HG03025 (cell line): ENCODE results near the gene SLC25A22.

Experiments used
- ATAC-seq: cut with Tn5 transposase; IDR thresholded peaks from one replicate; pipeline ENCODE4 v1.9.1; 2021; ENCODE audit warnings: mild to moderate bottlenecking, moderate library complexity; ENCODE audit not compliant: unreplicated experiment, low FRiP score

The SLC25A22 gene

GRCh38 chr11:808427-809286 lies 10.6 kb upstream of the SLC25A22 start:
- ATAC-seq: no peak

DNA sequence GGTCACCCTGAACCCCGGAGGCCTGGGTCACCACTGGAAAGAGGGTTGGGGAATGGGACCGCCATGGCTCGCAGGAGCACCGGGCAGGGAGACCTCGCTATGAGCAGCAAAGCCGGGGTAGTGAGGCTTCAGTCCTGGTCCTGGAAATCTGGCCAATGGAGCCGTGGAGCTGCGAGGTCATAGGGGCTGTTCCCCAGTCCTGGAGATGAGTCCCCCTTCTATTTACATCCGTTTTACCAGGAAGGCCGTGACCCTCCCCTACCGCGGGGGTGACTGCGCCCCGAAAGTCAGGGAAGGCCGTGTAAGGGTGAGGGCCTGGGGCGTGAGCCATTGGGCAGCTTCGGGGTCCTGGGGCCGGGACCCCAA lies 6.5 kb upstream of the SLC25A22 start:
- ATAC-seq: no peak

DNA sequence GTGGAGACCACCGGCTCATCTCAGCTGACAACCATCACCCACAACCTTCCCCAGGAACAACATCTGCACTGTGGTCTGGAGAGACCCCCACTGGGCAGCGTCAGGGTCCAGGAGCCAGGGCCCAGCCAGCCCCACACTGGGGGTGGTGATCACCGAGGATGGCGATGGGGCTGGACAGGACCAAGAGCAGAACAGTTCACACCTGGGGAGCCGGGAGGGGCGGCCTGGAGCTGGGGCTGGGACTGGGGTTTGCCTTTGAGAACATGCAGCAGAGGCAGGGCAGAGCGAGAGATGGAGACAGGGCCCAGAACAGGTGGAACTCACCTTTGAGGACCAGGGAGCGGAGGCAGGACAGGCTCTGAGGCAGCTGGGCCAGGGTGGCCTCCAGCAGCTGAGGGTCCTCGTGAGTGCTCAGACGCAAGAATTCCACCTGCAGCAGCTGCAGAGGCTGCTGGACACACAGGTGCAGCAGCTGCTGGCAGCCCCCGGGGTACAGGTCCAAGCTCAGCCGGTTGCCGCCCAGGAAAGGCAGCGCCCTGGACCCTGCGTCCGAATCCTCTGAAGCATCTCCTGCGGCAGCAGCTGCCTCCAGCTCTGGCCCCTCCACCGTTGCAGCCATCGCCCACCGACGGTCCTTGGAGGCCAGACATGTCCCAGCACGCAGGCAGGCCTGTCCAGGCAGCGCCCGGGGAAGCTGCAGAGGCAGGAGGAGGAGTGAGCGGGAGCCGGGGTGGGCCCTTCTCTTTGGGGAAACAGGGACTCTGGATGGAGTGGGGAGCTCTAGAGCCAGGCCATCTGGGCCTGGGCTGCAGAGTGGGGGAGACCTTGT lies 5.9 kb upstream of the SLC25A22 start:
- ATAC-seq: no peak

- ATAC-seq: no peak
Measured at GRCh38 chr11:803467-803742, 5.3 kb upstream of the SLC25A22 start.

DNA sequence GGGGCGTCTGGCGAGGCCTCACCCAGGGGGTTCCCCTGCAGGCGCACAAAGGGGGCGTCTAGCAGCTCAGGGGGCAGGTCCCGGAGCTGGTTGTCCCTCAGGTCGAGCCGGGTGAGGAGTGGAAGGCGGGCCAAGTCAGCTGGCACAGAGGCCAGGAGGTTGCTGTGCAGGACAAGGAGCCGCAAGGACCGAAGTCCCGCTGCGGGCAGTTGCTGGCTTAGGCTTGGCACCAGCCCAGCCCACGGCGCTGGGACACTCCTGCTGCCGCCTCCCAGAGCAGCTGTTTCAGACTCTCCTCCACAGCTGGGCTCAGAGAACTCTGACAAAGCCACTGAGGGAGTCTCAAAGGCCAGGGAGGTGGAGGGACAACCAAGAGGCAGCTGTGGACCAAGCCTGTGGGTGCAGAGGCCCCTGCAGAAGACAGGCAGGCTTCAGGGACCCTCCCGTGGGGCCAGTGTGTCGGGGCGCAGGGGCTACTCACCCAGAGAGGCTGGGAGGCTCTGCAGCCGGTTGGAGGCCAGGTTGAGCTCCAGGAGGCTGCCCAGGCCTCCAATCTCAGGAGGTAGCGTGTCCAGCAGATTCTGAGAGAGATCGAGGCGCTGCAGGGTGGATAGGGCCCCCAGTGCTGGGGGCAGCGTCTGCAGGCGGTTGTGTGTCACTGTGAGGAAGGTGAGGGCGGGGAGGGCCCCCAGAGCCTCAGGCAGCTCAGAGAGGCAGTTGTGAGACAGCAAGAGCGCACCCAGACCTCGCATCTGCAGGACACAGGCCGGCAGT lies 4.8 kb upstream of the SLC25A22 start:
- ATAC-seq: no peak

DNA sequence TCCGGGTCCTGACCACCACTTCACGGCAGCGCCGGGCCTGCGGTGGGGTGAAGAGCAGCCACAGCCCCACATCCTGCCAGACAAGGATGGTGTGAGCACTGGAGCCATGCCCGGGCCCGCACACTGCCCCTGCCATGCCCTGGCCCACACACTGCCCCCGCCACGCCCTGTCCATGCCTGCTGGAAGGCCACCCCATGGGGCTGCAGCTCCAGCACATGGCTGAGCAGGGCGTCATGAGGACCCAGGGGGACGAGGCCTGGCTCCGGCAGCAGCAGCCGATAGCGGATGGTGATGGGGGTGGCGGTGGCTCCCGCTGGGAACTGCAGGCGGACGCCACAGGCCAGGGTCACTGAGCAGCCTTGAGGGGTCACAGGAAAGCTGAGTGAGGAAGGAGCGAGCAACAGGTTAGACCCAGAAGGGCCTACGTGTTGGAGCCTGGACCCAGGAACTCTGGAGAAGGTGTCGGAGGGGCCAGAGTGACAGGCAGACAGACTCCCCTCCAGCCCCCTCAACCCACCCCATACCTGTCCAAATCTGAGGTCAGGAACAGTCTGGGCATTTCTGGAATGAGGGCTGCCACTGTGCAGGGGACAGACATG lies 4.0 kb upstream of the SLC25A22 start:
- ATAC-seq: no peak

GRCh38 chr11:801097-801780 lies 3.2 kb upstream of the SLC25A22 start:
- ATAC-seq: no peak

DNA sequence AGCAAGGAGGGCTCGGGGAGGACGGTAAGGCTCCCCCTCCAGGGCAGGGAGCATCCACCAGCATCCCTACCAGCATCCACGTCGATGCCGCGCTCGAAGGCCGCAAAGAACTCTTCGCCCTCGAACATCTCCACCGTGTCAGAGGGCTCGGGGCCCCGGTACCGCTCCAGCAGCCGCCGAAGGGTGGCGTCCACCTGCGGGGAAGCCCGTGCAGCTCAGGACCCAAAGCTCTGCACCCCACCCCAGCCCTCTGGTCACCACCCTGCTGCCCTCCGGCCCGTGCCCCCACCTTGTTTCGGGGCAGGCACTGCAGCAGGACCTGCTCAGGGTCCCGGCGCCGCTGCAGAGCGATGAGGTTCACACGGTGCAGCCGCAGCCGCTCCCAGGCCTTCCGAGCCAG lies 2.4 kb upstream of the SLC25A22 start:
- ATAC-seq: no peak

- no peak for ATAC-seq
Measured at GRCh38 chr11:799641-800316, 1.7 kb upstream of the SLC25A22 start.

DNA sequence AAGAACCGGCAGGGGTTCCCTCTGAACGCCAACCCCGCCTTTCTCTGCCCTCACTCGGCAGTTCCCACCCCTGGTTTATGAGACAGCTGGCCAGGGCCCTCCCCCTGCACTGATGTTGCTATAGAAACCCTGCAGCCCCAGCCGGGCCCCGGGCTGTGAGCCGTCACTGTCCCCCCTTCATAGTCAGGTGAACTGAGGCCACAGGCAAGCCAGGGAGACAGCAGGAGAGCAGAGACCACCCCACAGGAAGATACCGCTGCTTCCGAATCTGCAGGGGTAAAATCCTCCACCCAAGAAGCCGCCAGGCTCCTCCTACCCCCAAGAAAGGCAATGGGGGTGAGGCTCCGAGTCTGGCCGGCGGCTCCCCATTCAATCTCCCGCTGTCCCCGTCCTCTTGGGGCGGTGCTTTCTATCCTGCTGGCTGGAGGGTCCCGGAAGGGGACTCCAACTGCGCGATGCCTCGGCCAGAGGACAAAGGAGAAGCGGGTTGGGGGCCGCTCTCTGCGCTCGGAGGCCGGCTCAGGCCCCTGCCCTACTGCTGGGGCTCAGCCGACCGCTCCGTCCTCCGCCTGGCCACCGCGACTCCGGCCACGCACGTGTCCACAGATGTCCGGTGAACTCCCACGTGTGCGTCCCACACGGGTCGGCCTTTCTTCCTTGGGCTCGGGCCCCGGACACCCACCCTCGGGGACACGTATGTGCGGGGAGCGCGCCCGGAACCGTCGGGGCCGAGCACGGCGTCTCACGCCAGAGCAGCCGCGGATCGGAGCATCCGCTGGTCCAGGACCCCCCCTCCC lies 587 bp downstream of the SLC25A22 start:
- ATAC-seq: peak; percentile 28

DNA sequence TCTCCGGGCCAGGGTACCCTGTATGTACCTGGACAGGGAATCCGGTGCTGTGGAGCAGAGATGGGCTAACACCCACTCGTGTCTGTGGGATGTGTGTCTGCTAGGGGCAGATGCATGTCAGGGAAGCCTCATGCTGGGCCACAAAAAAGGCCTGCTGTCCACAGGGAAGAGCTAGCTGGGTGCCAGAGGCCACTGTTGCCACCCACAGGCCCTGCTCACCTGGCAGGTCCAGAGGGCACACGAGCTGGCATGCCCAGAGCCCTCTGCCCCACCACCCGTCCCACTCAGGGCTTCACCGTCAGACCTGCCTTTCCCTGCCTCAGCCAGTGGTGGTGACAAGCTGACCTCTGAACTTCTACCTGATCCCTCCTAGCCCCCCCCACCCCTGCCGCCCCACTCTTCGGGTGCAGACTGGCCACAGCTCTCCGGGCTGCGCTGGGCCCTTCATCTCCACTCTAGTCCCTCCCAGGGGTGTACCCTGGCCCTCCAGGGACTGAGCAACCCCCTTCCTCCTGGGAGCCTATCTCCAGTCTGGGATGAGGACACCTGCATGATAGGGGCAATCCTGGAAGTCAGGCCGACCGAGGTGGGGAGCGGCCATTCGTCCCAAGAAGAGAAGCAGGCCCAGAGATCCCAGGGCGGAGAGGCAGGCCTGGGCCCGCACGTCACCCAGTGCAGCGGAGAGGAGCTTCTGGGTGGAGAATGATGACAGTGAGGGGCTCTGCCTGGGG lies 1.4 kb downstream of the SLC25A22 start:
- ATAC-seq: no peak

DNA sequence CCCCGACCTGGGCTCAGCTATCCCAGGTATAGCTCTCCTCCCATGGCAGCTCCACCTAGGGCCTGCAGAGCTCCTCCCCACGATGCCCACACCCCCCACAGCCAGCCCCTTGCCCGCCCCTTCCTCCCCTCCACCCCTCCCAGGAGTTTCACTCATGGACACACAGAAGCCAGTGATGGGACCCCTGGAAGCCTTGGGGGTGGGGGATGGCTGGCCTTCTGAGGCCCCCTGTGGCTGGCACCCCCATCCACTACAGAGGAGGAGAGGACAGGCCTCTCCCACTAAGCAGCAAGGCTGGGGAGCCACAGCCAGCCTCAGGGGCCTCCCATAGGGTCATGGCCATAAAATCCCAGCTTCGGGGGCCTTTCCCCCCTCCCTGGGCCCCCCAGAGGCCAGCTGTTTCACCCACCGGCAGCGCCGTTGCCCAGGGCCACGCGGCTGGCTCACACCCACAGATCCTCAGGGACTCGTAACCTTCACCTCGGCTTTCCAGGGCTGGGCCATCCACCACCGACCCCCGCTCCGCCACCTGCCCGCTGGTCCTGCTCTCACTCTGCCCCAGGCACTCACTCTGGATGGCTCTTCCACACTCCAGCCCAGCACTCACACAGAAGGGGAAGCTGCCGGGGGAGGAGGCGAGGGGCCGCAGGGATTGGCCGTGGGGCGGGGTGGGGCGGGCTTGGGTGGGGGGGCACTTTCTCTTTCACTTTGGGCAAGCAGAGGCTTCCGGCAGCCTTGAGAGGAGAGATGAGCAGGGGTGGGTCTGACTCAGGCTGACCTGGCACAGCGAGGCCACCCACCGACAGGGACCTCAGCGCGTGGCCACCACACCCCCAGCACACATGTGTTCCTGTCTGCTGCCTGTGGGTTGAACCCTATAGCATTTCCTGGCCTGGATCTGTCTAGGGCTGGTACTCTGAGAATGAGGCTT lies 2.2 kb downstream of the SLC25A22 start:
- no peak for ATAC-seq

DNA sequence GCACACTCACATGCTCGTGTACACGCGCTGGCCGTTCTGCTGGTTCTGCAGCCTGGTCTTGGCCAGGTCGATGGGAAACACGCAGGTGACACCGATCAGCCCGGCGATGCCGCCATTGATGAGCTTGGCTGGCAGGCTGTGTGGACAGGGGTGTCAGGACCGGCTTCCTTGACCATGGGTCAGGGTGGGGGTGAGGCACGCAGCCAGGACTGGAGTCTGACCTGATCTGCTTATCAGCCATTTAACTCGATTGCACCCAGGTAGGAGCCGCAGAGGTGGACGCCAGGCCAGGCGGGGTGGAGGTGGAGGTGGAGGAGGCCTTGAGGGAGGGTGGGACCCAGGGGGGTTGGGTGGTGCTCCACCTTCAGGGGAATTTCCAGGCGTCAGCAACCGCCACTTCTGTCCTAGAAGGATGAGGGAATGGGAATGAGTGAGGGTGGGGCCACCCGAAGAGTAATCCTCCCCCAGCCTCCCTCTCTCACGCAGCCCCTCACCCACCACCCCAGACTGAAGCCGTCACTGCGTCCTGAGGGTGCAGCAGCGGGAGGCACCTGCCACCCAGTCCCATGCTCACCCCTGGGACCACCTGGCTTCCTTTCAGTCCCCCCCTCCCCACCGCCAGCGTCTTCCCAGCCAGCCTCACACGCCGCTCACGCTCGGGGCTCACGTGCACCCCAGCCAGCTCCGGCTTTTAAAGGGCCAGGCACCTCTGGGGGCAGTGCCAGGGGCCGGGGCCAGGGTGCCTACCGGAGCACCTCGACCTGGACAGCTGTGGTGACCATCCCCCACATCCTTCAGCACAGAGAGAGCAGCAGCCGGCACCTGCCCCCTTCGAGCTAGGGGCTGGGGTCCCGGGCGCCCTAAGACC lies 3.1 kb downstream of the SLC25A22 start:
- ATAC-seq: no peak

- ATAC-seq: no peak
Measured at GRCh38 chr11:794013-794765, 3.9 kb downstream of the SLC25A22 start.

DNA sequence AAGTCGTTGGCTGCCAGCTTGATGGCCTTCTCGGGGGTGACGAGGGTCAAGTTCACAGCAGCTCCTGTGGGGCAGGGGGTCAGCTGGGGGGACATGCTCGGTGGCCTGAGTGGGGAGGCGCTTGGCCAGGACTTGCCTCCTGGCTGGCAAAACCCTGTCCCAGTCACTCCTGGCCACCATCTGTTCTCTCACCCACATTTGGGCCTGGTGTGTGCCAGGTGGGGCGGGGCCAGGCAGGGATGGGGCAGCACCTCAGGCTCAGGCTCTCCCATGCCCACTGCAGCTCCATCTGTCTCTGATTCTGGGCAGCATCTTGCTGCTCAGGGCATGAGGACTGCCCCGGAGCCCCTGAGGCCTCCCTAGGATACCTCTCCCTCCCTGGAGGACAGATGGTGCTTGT lies 4.5 kb downstream of the SLC25A22 start:
- no peak for ATAC-seq

GRCh38 chr11:792873-793272 lies 5.2 kb downstream of the SLC25A22 start:
- no peak for ATAC-seq
